Loucy (cell line): Measurements from ENCODE around the gene YAE1.

Experiments
- H2AFZ ChIP-seq: fragments of 200-600 bp; sonication (generic); 2 replicates; pipeline ENCODE4 v1.6.0; 2016; ENCODE audit warnings: antibody characterized with exemption, mild to moderate bottlenecking, low read length, moderate library complexity
- H3F3A ChIP-seq: fragments of 200-600 bp; 2 replicates; pipeline ENCODE4 v1.6.0; 2016; ENCODE audit warnings: antibody characterized with exemption, low read depth, mild to moderate bottlenecking
- H3K27me3 ChIP-seq: fragments of 200-600 bp; sonication (generic); 2 replicates; pipeline ENCODE4 v1.6.1; 2014; ENCODE audit warnings: low read length, mild to moderate bottlenecking; ENCODE audit not compliant: insufficient read depth, poor library complexity, severe bottlenecking
- H3K36me3 ChIP-seq: fragments of 200-600 bp; sonication (generic); 2 replicates; pipeline ENCODE4 v1.6.1; 2016; ENCODE audit warnings: low read length; ENCODE audit not compliant: insufficient read depth
- H3K4me1 ChIP-seq: fragments of 200-600 bp; sonication (generic); 2 replicates; pipeline ENCODE4 v1.5.1; 2014; ENCODE audit warnings: low read length, mild to moderate bottlenecking; ENCODE audit not compliant: insufficient read depth, poor library complexity, severe bottlenecking
- H3K4me2 ChIP-seq: fragments of 200-600 bp; sonication (generic); 2 replicates; pipeline ENCODE4 v1.6.0; 2014; ENCODE audit warnings: antibody characterized with exemption, low read length, low read depth, mild to moderate bottlenecking; ENCODE audit not compliant: poor library complexity, severe bottlenecking
- H3K4me3 ChIP-seq: fragments of 200-600 bp; sonication (generic); 2 replicates; pipeline ENCODE4 v1.5.1; 2014; ENCODE audit warnings: low read length, mild to moderate bottlenecking, mixed read lengths; ENCODE audit not compliant: poor library complexity, severe bottlenecking
- H3K79me2 ChIP-seq: fragments of 200-600 bp; sonication (generic); 2 replicates; pipeline ENCODE4 v1.6.1; 2014; ENCODE audit warnings: low read length; ENCODE audit not compliant: insufficient read depth
- H3K9ac ChIP-seq: fragments of 200-600 bp; sonication (generic); 2 replicates; pipeline ENCODE4 v1.6.0; 2014; ENCODE audit warnings: mild to moderate bottlenecking, low read depth, low read length, moderate library complexity; ENCODE audit not compliant: poor library complexity, severe bottlenecking
- H3K9me2 ChIP-seq: fragments of 200-600 bp; sonication (generic); replicated peaks from 2 replicates; pipeline ENCODE4 v1.6.1; 2016; ENCODE audit warnings: low read depth, low read length, mixed read lengths
- H3K9me3 ChIP-seq: fragments of 200-600 bp; sonication (generic); 2 replicates; pipeline ENCODE4 v1.6.1; 2014; ENCODE audit warnings: mild to moderate bottlenecking, antibody characterized with exemption, low read length, low read depth; ENCODE audit not compliant: insufficient read depth
- H4K20me1 ChIP-seq: fragments of 200-600 bp; sonication (generic); 2 replicates; pipeline ENCODE4 v1.6.0; 2014; ENCODE audit warnings: antibody characterized with exemption, low read length, mild to moderate bottlenecking; ENCODE audit not compliant: insufficient read depth, poor library complexity, severe bottlenecking
- CTCF ChIP-seq: fragments of 200-600 bp; sonication (generic); conservative IDR thresholded peaks from 2 replicates; pipeline ENCODE4 v1.5.1; 2014; ENCODE audit warnings: mild to moderate bottlenecking, antibody characterized with exemption, low read length
- EZH2phosphoT487 ChIP-seq: fragments of 200-600 bp; IDR thresholded peaks from 2 replicates; pipeline ENCODE4 v1.6.1; 2018; ENCODE audit warnings: antibody characterized with exemption, mild to moderate bottlenecking, moderate library complexity, borderline replicate concordance

Gene YAE1

GRCh38 chr7:39621261-39621660 lies 55.1 kb downstream of the YAE1 start:
- Histone ChIP-seq H3K9me2 (no peaks in the 10 kb centered on the region), H3K4me1 (peaks cover 33% of the 10 kb centered on the region), H3K27me3 (no peaks in the 10 kb centered on the region), H3K4me3 (no peak overlapping the region), H3K79me2 (peaks cover 38% of the 10 kb centered on the region), H3K4me2 (no peak overlapping the region), H2AFZ (no peak overlapping the region), H3F3A (no peaks in the 10 kb centered on the region), H3K36me3 (no peaks in the 10 kb centered on the region), H3K9ac (no peak overlapping the region), H3K9me3 (no peaks in the 10 kb centered on the region), H4K20me1 (peaks cover 22% of the 10 kb centered on the region)
- TF ChIP-seq CTCF (no peak), EZH2phosphoT487 (no peak)

- Histone ChIP-seq H3K9me3 (no peaks in the 10 kb centered on the region), H3K4me3 (peak overlapping the region; percentile 81), H3K9me2 (no peaks in the 10 kb centered on the region), H3K9ac (peak overlapping the region; percentile 97), H3K27me3 (no peaks in the 10 kb centered on the region), H3K4me2 (peak overlapping the region; percentile 88), H3K79me2 (peaks cover 44% of the 10 kb centered on the region), H3K36me3 (no peaks in the 10 kb centered on the region), H3F3A (no peaks in the 10 kb centered on the region), H2AFZ (no peak overlapping the region), H3K4me1 (peaks cover 40% of the 10 kb centered on the region), H4K20me1 (peaks cover 27% of the 10 kb centered on the region)
- TF ChIP-seq EZH2phosphoT487 (no peak), CTCF (no peak)
These were observed 55.7 kb downstream of the YAE1 start for GRCh38 chr7:39621784-39622411.
